Vagina (tissue), 2 donors: ENCODE results near the gene PRDM15.

Experiments used
- POLR2AphosphoS5 ChIP-seq, 2 donors: sonication (generic); formaldehyde crosslinking; IDR thresholded peaks; one replicate each; pipeline ENCODE4 v1.9.0; 2017; ENCODE audit warnings: antibody characterized with exemption in 2 of 2, mild to moderate bottlenecking in 2 of 2, low read depth in 1 of 2; ENCODE audit not compliant: insufficient read depth in 1 of 2
- TF ChIP-seq, protein P1 (sequence below), 3 experiments: fragments of 450-650 bp in 2 of 3; fragments of 200-600 bp in 1 of 3; sonication (generic) in 1 of 3; IDR thresholded peaks; one replicate each; pipeline ENCODE4 v1.5.1; 2017 to 2019; ENCODE audit warnings: antibody characterized with exemption in 3 of 3, mild to moderate bottlenecking in 2 of 3, moderate library complexity in 2 of 3

DNA sequence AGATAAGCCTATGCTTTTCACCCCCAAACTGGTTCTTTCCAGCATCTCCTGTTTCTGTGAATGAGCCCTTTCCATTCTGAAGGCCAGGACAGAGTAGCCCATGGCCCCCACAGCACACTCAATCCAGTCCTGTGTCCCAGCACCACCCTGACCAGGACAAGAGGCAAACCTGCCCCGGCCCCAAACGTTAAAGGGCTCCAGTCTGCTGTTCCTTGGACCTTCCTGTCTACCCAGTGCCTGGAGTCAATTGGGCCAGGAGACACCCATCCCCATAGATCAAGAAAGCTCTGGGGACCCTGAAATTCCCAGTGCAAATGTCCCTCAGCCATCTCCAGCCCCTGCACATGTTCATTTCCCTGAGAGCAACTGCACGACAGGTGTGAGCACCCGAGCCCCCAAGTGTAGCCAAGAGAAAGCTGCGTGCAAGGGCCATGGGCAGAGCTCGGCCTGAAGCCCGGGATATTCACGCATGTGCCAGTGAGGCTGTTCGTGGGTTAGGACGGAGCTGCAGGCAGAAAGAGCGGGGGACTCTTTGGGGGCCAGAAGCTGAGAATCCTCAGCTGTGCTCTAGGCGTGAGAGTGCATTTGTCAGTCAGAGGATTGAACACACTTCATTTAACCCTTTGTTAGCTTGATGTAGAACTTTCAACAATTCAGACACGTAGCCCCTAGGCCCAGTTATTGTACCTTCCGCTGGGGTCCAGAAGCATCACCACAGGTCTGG lies 108.1 kb downstream of the PRDM15 start:
- TF ChIP-seq, protein P1, sequence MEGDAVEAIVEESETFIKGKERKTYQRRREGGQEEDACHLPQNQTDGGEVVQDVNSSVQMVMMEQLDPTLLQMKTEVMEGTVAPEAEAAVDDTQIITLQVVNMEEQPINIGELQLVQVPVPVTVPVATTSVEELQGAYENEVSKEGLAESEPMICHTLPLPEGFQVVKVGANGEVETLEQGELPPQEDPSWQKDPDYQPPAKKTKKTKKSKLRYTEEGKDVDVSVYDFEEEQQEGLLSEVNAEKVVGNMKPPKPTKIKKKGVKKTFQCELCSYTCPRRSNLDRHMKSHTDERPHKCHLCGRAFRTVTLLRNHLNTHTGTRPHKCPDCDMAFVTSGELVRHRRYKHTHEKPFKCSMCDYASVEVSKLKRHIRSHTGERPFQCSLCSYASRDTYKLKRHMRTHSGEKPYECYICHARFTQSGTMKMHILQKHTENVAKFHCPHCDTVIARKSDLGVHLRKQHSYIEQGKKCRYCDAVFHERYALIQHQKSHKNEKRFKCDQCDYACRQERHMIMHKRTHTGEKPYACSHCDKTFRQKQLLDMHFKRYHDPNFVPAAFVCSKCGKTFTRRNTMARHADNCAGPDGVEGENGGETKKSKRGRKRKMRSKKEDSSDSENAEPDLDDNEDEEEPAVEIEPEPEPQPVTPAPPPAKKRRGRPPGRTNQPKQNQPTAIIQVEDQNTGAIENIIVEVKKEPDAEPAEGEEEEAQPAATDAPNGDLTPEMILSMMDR (IDR thresholded peaks at IDR 0.05), result no peak
- TF ChIP-seq POLR2AphosphoS5 (IDR thresholded peaks at IDR 0.05; ENCODE audit: insufficient read depth in 1 of 2, low read depth in 1 of 2), result no peak
